A673 (cell line): ENCODE measurements around the gene ANKRD53. TPM values are rescaled to one million over a fixed set of nuclear protein-coding genes. Genes with fewer than 3 reads are reported as not detected.
A peak's percentile ranks its signal among the peaks of the same experiment; 100 is the strongest.

ENCODE experiments used
- BruUV-seq: library from RNA; stranded (reverse); fragments of 400-500 nt; replicated peaks from 2 replicates; lab custom pipeline; 2021; lab: Mats Ljungman, UMichigan
- CTCF ChIA-PET: fragments of 300-600 bp; sonication (Branson Sonifier 250); formaldehyde crosslinking; loops from one replicate; lab custom pipeline; 2022; ENCODE audit warnings: antibody characterized with exemption; lab: Charles Lee
- POLR2A ChIA-PET: fragments of 300-600 bp; sonication (Branson Sonifier 250); formaldehyde crosslinking; loops from one replicate; lab custom pipeline; 2022; ENCODE audit warnings: antibody characterized with exemption; ENCODE audit not compliant: low non-redundant PET; lab: Charles Lee
- DNase-seq: peaks from one replicate; pipeline ENCODE4 v3.0.0-alpha.2; 2015; ENCODE audit warnings: low spot score
- H3K27ac ChIP-seq: fragments of 200-600 bp; sonication (generic); 2 replicates; pipeline ENCODE4 v1.5.1; 2016; ENCODE audit warnings: mixed run types, low read depth, mild to moderate bottlenecking, mixed read lengths, antibody characterized with exemption, low read length; ENCODE audit not compliant: poor library complexity, severe bottlenecking
- H3K27me3 ChIP-seq: fragments of 200-600 bp; sonication (generic); replicated peaks from 2 replicates; pipeline ENCODE4 v1.6.1; 2017; ENCODE audit warnings: mixed run types, low read depth, mild to moderate bottlenecking, mixed read lengths, antibody characterized with exemption, low read length; ENCODE audit not compliant: insufficient read depth, poor library complexity
- H3K36me3 ChIP-seq: fragments of 200-600 bp; sonication (generic); 2 replicates; pipeline ENCODE4 v1.6.1; 2016; ENCODE audit warnings: mixed run types, mild to moderate bottlenecking, mixed read lengths, antibody characterized with exemption, low read length; ENCODE audit not compliant: insufficient read depth, poor library complexity, severe bottlenecking
- H3K4me1 ChIP-seq: fragments of 200-600 bp; sonication (generic); 2 replicates; pipeline ENCODE4 v1.6.1; 2017; ENCODE audit warnings: mixed run types, mild to moderate bottlenecking, mixed read lengths, antibody characterized with exemption, low read length; ENCODE audit not compliant: insufficient read depth, poor library complexity, severe bottlenecking
- H3K4me3 ChIP-seq: fragments of 200-600 bp; sonication (generic); 2 replicates; pipeline ENCODE4 v1.5.1; 2016; ENCODE audit warnings: low read depth, mixed run types, mild to moderate bottlenecking, mixed read lengths, low read length; ENCODE audit not compliant: poor library complexity, severe bottlenecking
- H3K9me3 ChIP-seq: fragments of 200-600 bp; sonication (generic); 2 replicates; pipeline ENCODE4 v1.6.1; 2016; ENCODE audit warnings: mixed run types, low read depth, mild to moderate bottlenecking, mixed read lengths, antibody characterized with exemption, low read length; ENCODE audit not compliant: poor library complexity, severe bottlenecking
- CTCF ChIP-seq: fragments of 300-800, 200-600 bp; sonication (generic); conservative IDR thresholded peaks from 2 replicates; pipeline ENCODE4 v1.5.1; 2017; ENCODE audit warnings: low read depth, mild to moderate bottlenecking, antibody characterized with exemption, low read length, moderate library complexity, mixed read lengths
- EZH2 ChIP-seq: fragments of 200-600 bp; sonication (generic); IDR thresholded peaks from 2 replicates; pipeline ENCODE4 v1.6.1; 2017; ENCODE audit warnings: borderline replicate concordance, low read depth, mild to moderate bottlenecking, mixed read lengths, antibody characterized with exemption, low read length; ENCODE audit not compliant: poor library complexity, severe bottlenecking
- intact Hi-C: fragments of 100-400 bp; cut with micrococcal nuclease; formaldehyde crosslinking; loops from one replicate; pipeline ENCODE4 v1.10.0; 2022; ENCODE audit not compliant: unreplicated experiment
- total RNA-seq: library from RNA; stranded (reverse); gene quantifications from 2 replicates; pipeline ENCODE4 v1.2.3, GENCODE V29; 2021

The ANKRD53 gene
- total RNA-seq, 1 experiment from 2014 or later, result 0.64 TPM

- DNase-seq, result no peak
- ChIA-PET CTCF (interaction anchor here (0.6 kb wide), 1 partner anchor 141 kb away, joined by 7 read pairs; no protein-coding TSS in a partner anchor), POLR2A (no interaction called here)
- Histone ChIP-seq H3K27ac (no peak overlapping the region), H3K36me3 (no peaks in the 10 kb centered on the region), H3K4me3 (no peak overlapping the region), H3K27me3 (no peaks in the 10 kb centered on the region), H3K4me1 (no peaks in the 10 kb centered on the region), H3K9me3 (no peaks in the 10 kb centered on the region)
- BruUV-seq, result no TSS peak
- 0 out of 2 replicates have a peak, but pooled peaks have one; percentile 17 for TF ChIP-seq CTCF
- no peak for TF ChIP-seq EZH2
- intact Hi-C loops, result no loop called here
These were observed 13.6 kb upstream of the ANKRD53 start for GRCh38 chr2:70964596-70965386.

DNA sequence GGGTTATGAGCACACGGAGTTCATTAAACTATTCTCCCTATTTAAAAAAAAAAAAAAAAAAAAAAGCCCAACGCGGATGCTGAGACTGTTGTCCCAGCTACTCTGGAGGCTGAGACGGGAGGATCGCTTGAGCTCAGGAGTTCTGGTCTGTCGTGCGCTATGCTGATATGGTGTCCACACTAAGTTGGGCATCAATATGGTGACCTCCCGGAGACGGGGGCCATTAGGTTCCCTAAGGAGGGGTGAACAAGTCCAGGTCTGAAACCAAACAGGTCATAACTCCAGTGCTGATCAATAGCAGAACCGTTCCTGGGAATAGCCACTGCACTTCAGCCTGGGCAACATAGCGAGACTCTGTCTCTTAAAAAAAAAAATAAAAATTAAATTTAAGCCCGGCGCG lies 12.9 kb upstream of the ANKRD53 start:
- no TSS peak for BruUV-seq

DNA sequence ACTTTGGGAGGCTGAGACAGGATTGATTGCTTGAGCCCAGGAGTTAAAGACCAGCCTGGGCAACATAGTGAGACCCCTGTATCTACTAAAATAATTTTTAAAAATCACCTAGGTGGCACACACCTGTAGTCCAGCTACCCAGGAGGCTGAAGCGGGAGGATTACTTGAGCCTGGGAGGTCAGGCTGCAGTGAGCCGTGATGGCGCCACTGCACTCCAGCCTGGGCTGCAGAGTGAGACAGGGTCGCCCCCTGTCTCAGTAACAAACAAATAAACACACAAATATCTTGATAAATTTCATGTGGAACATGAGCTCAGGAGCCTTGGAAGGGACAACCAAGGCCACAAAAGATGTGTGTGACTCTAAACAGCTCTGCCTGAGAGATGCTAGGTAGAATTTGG lies 11.7 kb upstream of the ANKRD53 start:
- H3K4me1 ChIP-seq, result no peaks in the 10 kb centered on the region
- ChIA-PET CTCF (interaction anchor here (0.6 kb wide), 2 partner anchors 18 to 19 kb away, joined by 3 to 4 read pairs; no protein-coding TSS in a partner anchor), POLR2A (no interaction called here)
- H3K27me3 ChIP-seq, result no peaks in the 10 kb centered on the region
- H3K4me3 ChIP-seq, result no peak overlapping the region
- BruUV-seq, result no TSS peak
- H3K9me3 ChIP-seq, result no peaks in the 10 kb centered on the region
- H3K27ac ChIP-seq, result no peak overlapping the region
- intact Hi-C loops, result no loop called here
- no peak for TF ChIP-seq CTCF
- no peak for TF ChIP-seq EZH2
- H3K36me3 ChIP-seq, result no peaks in the 10 kb centered on the region
- no peak for DNase-seq

More for the DNA sequence above, 12.9 kb upstream of the ANKRD53 start:
- Histone ChIP-seq H3K9me3 (no peaks in the 10 kb centered on the region), H3K27me3 (no peaks in the 10 kb centered on the region), H3K27ac (no peak overlapping the region), H3K36me3 (no peaks in the 10 kb centered on the region), H3K4me1 (no peaks in the 10 kb centered on the region), H3K4me3 (no peak overlapping the region)
- ChIA-PET CTCF (interaction anchor here (0.6 kb wide), 1 partner anchor 94 kb away, joined by 4 read pairs; no protein-coding TSS in a partner anchor), POLR2A (no interaction called here)
- no peak for TF ChIP-seq CTCF
- TF ChIP-seq EZH2, result no peak
- DNase-seq, result no peak
- intact Hi-C loops, result no loop called here
